GM12875 (cell line): ENCODE data around the gene NFAM1.

ENCODE experiments used
- H3K4me3 ChIP-seq: one replicate; pipeline ENCODE4 v1.5.1; 2011; ENCODE audit warnings: low read depth, low read length, control low read depth
- CTCF ChIP-seq: IDR thresholded peaks from 2 replicates; pipeline ENCODE4 v1.5.1; 2011; ENCODE audit warnings: low read depth, mild to moderate bottlenecking, control low read depth, inconsistent platforms, low read length, moderate library complexity, borderline replicate concordance; ENCODE audit not compliant: insufficient read depth

Gene NFAM1

GRCh38 chr22:42341779-42342178, 90.4 kb downstream of the NFAM1 start:
- TF ChIP-seq CTCF, result no peak
- no peak overlapping the region for H3K4me3 ChIP-seq

- TF ChIP-seq CTCF, result no peak
- no peak overlapping the region for H3K4me3 ChIP-seq
Observed at GRCh38 chr22:42340829-42341383, 91.3 kb downstream of the NFAM1 start.

- no peak for TF ChIP-seq CTCF
- no peak overlapping the region for H3K4me3 ChIP-seq
Observed at GRCh38 chr22:42340150-42340549, 92.1 kb downstream of the NFAM1 start.

GRCh38 chr22:42338479-42338878, 93.7 kb downstream of the NFAM1 start:
- no peak overlapping the region for H3K4me3 ChIP-seq

GRCh38 chr22:42337356-42337755, 94.8 kb downstream of the NFAM1 start:
- H3K4me3 ChIP-seq, result no peak overlapping the region
- TF ChIP-seq CTCF, result no peak

More at GRCh38 chr22:42338479-42338878, 93.7 kb downstream of the NFAM1 start:
- no peak for TF ChIP-seq CTCF

GRCh38 chr22:42336527-42337227, 95.5 kb downstream of the NFAM1 start:
- no peak for TF ChIP-seq CTCF
- no peak overlapping the region for H3K4me3 ChIP-seq

- H3K4me3 ChIP-seq, result no peak overlapping the region
- no peak for TF ChIP-seq CTCF
Observed at GRCh38 chr22:42335839-42336378, 96.3 kb downstream of the NFAM1 start.
